Measurements from ENCODE around the gene ZNF492. TPM values are rescaled to one million over a fixed set of nuclear protein-coding genes. Genes with fewer than 3 reads are reported as not detected.
"Not testable (repeated sequence)": the region's sequence is repeated elsewhere in the genome, so short reads cannot be mapped to it uniquely, and the experiment has no call there.

The ZNF492 gene
- total RNA-seq, 2 donors from 2014 or later: 0.55 to 1.4 TPM

DNA sequence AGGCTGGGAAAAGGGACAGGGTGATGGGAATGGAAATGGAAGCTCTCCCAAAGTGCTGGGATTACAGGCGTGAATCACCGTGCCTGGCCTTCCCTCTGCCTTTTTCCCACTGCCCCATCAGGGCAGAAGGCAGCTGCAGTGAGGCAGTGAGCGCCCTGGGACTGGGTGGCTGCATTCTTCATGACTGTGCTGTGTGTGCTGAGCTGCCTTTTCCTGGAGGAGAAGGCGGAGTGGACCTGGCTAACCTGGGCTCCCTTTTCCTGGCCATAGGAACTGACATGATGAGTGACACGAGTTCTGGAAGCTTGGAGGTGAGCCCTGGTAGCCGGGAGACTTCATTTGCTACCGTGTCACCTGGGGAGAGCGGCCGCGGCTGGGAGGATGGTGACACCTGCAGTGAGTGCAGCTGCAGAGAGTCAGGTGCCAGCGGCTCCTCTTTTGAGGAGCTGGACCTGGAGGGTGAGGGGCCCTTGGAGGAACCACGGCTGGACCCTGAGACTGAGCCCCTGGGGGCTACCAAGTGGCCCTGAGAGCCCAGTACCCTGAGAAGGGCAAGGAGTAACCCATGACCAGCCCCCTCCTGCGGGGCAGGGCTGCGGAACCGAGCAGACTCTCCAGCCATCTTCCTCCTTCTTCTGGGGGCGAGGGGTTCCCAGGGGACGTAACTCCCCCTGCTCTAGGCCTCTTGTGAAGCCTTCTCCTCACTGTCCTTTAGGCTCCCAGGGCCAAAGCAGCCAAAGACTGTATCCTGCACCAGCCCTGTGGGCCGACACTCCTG, 26.3 kb upstream of the ZNF492 start:
- DNase-seq (ENCODE audit: low spot score) (no peak), ATAC-seq (no peak)
- Mint-ChIP-seq H3K9me3 (peaks cover 19% of the 10 kb centered on the region), H3K36me3 (peaks cover 6% of the 10 kb centered on the region), H3K4me3 (no peak overlapping the region), H3K27ac (no peak overlapping the region), H3K4me1 (ENCODE audit: low read depth in 2 of 2) (no peaks in the 10 kb centered on the region), H3K27me3 (no peaks in the 10 kb centered on the region)

DNA sequence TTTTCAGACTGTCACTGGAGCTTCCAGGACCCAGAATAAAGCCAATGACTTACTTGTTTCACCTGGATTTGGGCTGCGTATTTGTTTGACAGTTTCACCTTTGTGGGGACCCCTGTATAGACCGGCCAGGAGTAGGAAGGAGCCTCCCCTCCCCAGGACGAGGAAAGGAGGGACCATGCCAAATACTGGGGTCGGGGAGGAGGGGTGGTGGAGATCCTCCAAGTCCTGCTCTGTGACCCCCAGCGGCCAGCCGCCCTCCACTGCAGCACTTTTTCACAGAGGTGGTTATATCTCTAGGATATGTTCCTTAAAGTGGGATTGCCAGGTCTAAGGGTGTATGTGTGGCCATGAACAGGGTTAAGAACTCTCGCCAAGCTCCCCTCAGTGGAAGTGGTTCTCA, 25.7 kb upstream of the ZNF492 start:
- Mint-ChIP-seq H3K27me3 (no peaks in the 10 kb centered on the region), H3K4me1 (ENCODE audit: low read depth in 2 of 2) (no peaks in the 10 kb centered on the region), H3K4me3 (no peak overlapping the region), H3K9me3 (peaks cover 19% of the 10 kb centered on the region), H3K27ac (no peak overlapping the region), H3K36me3 (peaks cover 6% of the 10 kb centered on the region)
- no peak for ATAC-seq
- DNase-seq (ENCODE audit: low spot score): no peak

DNA sequence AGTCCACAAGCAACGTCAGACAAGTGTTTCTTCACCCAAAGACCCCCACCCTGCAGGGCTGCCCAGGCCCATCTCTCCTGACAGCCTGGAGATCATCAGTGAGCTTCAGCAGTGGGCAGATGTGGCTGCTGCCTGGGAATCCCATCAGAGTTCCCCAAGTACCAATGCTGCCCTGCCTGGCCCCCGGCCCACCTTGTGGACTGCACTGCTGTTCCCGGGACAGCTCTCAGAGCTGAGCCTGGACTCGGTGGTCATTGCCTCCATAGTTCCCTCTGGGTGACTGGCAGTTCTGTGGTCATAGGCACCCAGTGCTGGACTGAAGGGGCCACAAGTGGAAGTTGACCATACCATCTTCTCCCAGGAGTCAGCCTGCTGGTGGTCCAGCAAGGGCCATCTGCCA, 24.5 kb upstream of the ZNF492 start:
- H3K4me1 Mint-ChIP-seq (ENCODE audit: low read depth in 2 of 2): no peaks in the 10 kb centered on the region
- peaks cover 6% of the 10 kb centered on the region for H3K36me3 Mint-ChIP-seq
- ATAC-seq (peak in 1 of 2 donors; percentile 7), DNase-seq (ENCODE audit: low spot score) (no peak)
- H3K27ac Mint-ChIP-seq: no peak overlapping the region
- H3K4me3 Mint-ChIP-seq: no peak overlapping the region
- no peaks in the 10 kb centered on the region for H3K27me3 Mint-ChIP-seq
- peaks cover 24% of the 10 kb centered on the region for H3K9me3 Mint-ChIP-seq

DNA sequence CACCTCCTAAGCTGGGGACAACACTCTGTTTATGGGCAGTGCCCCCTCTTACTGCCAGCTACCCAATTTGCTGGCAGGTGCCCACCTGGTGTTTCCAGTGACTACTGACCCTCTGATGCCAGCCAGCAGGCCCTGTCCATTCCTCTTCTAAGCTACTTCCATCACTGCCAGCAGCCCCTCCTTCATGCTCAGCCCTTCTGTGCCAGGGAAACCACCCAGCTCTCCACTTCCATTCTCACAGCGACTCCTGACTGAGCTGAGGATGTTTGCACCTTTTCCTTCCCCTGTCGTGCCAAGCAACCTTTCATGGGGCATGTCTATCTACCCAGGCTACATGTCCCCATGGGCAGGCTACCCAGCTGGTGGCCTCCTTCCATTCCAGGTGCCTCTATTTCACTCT, 24.0 kb upstream of the ZNF492 start:
- ATAC-seq (no peak), DNase-seq (ENCODE audit: low spot score) (no peak)
- H3K27ac Mint-ChIP-seq: no peak overlapping the region
- H3K4me1 Mint-ChIP-seq (ENCODE audit: low read depth in 2 of 2): no peaks in the 10 kb centered on the region
- H3K27me3 Mint-ChIP-seq: no peaks in the 10 kb centered on the region
- H3K4me3 Mint-ChIP-seq: no peak overlapping the region
- peaks cover 6% of the 10 kb centered on the region for H3K36me3 Mint-ChIP-seq
- H3K9me3 Mint-ChIP-seq: peaks cover 25% of the 10 kb centered on the region

DNA sequence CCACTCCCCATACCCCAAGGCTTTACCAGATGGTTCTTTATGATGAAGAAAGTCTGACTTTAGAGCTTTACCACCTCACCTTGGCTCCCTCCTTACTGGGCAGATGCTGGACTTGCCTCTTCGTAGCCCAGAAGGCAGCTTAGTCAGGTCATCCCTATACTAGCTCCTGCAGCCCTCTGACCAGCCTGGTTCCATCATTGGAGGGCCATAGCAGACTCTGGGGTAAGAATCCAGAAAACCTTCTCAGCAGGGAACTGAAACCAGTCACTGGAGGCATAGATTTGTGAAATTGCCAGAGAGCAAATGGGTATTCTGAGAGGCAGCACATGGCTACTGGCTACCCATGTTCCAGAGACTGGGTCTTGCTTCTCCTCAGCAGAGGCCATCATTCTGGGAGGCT, 21.8 kb upstream of the ZNF492 start:
- H3K27ac Mint-ChIP-seq: no peak overlapping the region
- H3K4me3 Mint-ChIP-seq: no peak overlapping the region
- DNase-seq (ENCODE audit: low spot score) (no peak), ATAC-seq (no peak)
- no peaks in the 10 kb centered on the region for H3K36me3 Mint-ChIP-seq
- H3K9me3 Mint-ChIP-seq: peaks cover 23% of the 10 kb centered on the region
- no peaks in the 10 kb centered on the region for H3K4me1 Mint-ChIP-seq (ENCODE audit: low read depth in 2 of 2)
- H3K27me3 Mint-ChIP-seq: no peaks in the 10 kb centered on the region

DNA sequence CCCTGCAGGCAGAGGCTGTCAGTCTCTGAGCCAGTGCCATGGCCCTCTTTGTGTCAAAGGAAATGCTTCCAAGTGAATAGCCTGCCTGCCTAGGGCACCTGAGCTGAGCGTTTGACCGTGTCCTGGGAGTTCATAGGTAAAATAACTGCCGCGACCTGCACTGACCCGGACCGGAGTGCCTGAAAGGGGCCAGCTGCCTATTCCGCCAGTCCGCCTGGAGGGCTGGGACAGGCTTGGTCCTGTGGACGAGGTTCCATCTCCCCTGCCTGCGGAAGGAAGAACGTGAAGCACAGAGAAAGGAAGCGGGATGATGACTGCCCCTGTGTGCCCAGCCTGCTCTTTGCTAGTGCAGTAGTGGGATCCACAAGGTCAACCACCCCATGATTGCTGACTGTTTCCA, 17.5 kb upstream of the ZNF492 start:
- ATAC-seq (no peak), DNase-seq (ENCODE audit: low spot score) (no peak)
- Mint-ChIP-seq H3K27ac (no peak overlapping the region), H3K4me1 (ENCODE audit: low read depth in 2 of 2) (no peaks in the 10 kb centered on the region), H3K4me3 (no peak overlapping the region), H3K27me3 (no peaks in the 10 kb centered on the region), H3K9me3 (peaks cover 19% of the 10 kb centered on the region), H3K36me3 (peaks cover 4% of the 10 kb centered on the region)

DNA sequence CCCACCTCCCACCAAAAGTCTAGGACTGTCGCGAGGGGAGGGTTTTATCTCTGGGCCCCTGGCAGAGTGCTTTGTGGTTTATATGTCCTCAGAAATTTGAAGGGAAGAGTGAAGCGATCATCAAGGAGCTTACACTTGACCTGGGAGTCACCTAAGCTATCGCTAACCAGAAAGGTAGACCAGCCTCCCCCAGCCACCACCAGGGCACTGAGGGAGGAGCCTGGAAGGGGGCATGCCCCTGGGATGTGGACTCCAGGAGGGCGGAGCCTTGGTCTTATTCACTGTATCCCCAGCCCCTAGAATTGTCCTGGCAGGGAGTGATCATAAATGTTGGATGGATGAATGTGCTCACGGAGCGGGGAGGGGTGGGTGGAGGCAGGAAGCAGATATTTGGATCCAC, 16.9 kb upstream of the ZNF492 start:
- H3K36me3 Mint-ChIP-seq; H3K27ac Mint-ChIP-seq; H3K4me1 Mint-ChIP-seq (ENCODE audit: low read depth in 2 of 2); ATAC-seq; H3K4me3 Mint-ChIP-seq; H3K27me3 Mint-ChIP-seq; DNase-seq (ENCODE audit: low spot score): not testable (repeated sequence)
- peaks cover 16% of the 10 kb centered on the region for H3K9me3 Mint-ChIP-seq

DNA sequence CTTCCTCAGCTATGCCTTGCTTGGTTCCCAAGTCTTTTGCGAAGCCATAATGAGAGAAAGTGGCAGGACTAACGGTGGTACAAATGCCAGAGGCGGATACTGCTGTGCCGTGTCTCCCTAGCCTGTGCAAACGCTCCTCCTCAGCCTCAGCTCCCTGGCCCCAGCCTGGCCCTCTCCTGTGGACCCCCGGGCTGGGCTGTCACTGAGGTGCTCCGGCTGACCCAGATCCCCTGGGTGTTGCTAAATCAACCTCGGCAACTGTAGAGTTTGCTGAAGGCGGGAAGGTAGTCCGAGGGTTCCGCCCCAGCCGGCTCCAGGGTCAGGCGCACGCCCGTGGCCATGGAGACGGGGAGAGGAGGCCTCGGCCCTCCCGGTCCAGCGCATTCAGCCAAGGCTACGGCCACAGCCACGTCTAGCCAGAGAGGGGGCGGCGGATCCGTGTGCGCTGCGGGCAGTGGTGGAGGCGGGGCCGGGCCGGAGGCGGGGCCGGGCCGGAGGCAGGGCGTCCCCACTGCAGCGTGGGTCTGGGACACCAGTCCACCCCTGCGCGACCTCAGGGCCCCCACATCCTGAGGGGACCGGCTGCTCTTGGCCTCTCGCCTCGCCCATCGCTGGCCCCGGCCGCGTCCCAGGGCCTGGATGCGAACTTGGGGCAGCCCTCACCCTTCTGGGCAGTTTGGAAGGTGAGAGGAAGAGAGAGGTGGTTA, 16.4 kb upstream of the ZNF492 start:
- peaks cover 4% of the 10 kb centered on the region for H3K36me3 Mint-ChIP-seq
- H3K27me3 Mint-ChIP-seq: no peaks in the 10 kb centered on the region
- no peaks in the 10 kb centered on the region for H3K4me1 Mint-ChIP-seq (ENCODE audit: low read depth in 2 of 2)
- no peak overlapping the region for H3K27ac Mint-ChIP-seq
- ATAC-seq: peak; percentile 27 to 36
- DNase-seq (ENCODE audit: low spot score): no peak
- no peak overlapping the region for H3K4me3 Mint-ChIP-seq
- H3K9me3 Mint-ChIP-seq: peaks cover 16% of the 10 kb centered on the region

DNA sequence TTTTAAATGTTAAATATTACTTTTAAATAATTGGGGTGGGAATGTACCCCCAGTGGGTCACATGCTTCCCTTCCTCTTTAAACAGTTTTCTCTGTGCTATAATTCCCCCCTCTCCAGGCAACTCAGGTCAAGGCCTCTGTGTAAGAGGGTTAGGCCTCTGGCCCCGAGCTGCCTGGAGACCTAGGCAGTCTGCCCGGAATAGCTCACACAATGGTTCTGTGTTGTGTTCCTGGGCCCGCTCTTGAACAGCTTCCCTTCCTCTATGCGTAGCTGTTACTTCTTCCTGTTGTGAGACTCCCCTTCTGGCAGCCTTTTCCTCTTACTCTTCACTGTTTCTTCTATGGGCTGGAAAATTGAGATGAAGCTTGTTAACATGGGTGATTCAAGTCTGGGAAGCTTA, 14.8 kb upstream of the ZNF492 start:
- H3K27ac Mint-ChIP-seq: no peak overlapping the region
- no peak overlapping the region for H3K4me3 Mint-ChIP-seq
- peaks cover 4% of the 10 kb centered on the region for H3K36me3 Mint-ChIP-seq
- no peaks in the 10 kb centered on the region for H3K27me3 Mint-ChIP-seq
- DNase-seq (ENCODE audit: low spot score): no peak
- no peaks in the 10 kb centered on the region for H3K4me1 Mint-ChIP-seq (ENCODE audit: low read depth in 2 of 2)
- no peak for ATAC-seq
- peaks cover 11% of the 10 kb centered on the region for H3K9me3 Mint-ChIP-seq

DNA sequence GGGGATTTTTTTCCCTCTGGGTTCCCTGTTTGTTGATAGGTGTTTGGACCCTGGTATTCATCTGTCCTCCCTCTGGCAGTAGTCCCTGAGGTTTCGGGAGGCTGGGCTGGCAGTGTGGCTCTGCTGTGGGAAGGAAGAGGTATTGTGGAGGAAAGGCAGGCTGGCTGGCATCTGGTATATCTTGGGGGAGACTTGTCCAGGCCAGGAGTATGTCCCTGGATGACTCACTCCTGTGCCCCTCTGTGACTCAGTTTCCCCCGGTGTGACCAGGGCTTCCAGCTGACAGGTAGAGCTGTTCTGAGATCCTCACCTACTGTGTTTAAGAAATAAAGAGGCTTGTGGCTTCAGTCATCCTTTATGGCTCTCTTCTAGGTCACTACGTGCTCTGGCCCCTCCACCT, 14.2 kb upstream of the ZNF492 start:
- no peak overlapping the region for H3K27ac Mint-ChIP-seq
- DNase-seq (ENCODE audit: low spot score) (no peak), ATAC-seq (no peak)
- H3K36me3 Mint-ChIP-seq: peaks cover 4% of the 10 kb centered on the region
- peaks cover 11% of the 10 kb centered on the region for H3K9me3 Mint-ChIP-seq
- no peaks in the 10 kb centered on the region for H3K27me3 Mint-ChIP-seq
- H3K4me3 Mint-ChIP-seq: no peak overlapping the region
- H3K4me1 Mint-ChIP-seq (ENCODE audit: low read depth in 2 of 2): no peaks in the 10 kb centered on the region

DNA sequence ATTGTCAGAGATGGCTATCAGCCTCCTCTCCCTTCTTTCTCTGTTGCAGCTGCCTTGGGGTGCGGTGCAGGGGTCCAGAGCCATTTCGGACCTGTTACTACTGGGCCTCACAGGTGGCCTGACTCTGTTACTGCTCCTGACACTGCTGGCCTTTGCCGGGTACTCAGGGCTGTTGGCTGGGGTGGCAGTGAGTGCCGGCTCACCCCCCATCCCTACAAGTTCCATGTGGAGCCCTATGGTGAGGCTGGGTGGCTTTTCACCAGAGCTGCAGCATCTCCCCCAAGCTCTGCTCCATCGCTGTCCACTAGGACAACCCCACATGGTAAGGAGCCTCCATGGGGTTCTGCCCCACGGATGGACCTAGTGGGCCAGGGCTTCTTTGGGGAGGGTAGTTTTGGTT, 13.7 kb upstream of the ZNF492 start:
- Mint-ChIP-seq H3K27me3 (no peaks in the 10 kb centered on the region), H3K4me3 (no peak overlapping the region), H3K9me3 (peaks cover 8% of the 10 kb centered on the region), H3K4me1 (ENCODE audit: low read depth in 2 of 2) (no peaks in the 10 kb centered on the region), H3K27ac (no peak overlapping the region), H3K36me3 (peaks cover 4% of the 10 kb centered on the region)
- no peak for ATAC-seq
- no peak for DNase-seq (ENCODE audit: low spot score)

DNA sequence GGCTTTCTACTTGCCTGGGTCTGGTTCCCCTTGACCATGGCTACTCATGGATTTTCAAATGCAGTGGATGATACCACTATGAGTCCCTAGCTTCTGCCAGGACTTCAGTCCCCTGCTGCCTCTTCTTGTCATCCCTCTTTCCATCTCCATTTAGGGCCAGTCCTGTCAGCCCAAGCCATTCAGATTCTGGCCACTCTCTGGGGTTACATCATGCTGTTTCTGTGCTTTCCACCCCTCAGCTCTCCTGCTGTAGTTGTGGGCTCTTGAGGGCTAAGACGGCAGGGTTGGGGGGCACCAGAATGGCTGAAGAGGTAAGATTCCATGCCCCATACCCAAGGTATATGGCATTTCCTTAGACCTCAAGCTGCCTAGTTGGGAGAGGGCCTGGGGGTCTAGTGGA, 13.2 kb upstream of the ZNF492 start:
- Mint-ChIP-seq H3K4me3 (no peak overlapping the region), H3K4me1 (ENCODE audit: low read depth in 2 of 2) (no peaks in the 10 kb centered on the region), H3K9me3 (peaks cover 8% of the 10 kb centered on the region), H3K27ac (no peak overlapping the region), H3K36me3 (peaks cover 4% of the 10 kb centered on the region), H3K27me3 (no peaks in the 10 kb centered on the region)
- ATAC-seq (no peak), DNase-seq (ENCODE audit: low spot score) (no peak)

DNA sequence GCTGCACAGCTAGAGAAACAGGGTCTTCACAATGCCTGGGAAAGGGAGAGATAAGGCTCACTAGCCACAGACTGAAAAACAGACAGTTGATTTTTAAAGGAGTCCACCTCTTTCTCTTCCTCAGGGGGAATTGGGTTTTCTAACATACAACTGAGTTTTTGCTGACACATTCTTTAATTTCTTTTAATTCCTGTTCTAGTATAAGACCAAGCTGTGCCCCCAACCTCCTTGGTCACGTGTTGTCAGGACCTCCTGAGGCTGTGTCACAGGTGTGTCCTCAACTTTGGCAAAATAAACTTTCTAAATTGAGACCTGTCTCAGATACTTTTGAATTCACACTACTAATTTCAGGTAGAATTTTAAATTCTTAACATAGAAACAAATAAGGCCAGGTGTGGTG, 12.1 kb upstream of the ZNF492 start:
- Mint-ChIP-seq H3K9me3 (peaks cover 8% of the 10 kb centered on the region), H3K36me3 (peaks cover 4% of the 10 kb centered on the region), H3K4me1 (ENCODE audit: low read depth in 2 of 2) (no peaks in the 10 kb centered on the region), H3K4me3 (no peak overlapping the region), H3K27me3 (no peaks in the 10 kb centered on the region), H3K27ac (no peak overlapping the region)
- DNase-seq (ENCODE audit: low spot score) (no peak), ATAC-seq (no peak)

DNA sequence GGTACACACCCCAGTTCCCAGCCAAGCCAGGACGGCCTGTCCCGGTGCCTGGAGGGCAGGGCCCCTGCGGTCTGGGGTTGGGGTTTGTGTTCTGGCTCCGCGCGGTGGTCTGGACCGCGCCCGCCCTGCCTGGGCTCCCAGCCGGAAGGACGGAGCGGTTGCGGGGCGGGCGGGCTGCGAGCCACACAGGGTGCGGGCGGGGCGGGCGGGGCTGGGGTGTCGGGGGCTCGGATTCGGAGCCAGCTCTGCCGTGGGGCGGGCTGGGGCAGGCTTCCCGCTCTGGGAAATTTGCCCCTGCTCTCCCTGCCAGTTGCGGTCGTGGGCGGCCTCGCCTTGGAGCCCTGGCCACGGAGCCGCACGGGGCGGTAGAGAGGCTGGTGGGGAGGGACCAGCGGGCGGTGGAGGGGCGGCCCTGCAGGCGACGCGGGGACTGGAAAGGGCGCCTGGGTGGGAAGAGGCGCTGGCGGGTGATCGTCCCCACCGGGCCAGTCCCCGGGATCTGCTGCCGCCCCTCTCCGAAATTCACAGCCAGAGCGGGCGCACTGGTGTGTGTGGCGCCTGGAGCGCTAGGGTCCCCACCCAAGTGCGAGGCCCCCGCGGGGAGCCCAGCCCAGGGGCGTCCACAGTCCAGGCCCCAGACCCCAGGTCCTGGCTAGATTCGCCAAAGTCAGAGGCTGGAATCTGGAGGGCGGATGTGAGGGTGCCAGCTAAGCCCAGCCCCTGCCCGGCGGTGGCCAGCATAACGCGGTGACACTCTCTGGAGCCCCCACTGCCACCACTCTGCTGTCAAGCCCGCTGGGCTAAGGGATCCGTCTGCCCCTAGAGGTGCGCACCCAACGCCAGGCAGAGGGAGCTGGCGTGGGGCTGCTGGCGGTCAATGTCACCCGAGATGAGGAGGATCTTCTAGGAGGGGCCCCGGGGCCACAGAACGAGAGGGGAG, 11.0 kb upstream of the ZNF492 start:
- H3K27ac Mint-ChIP-seq: no peak overlapping the region
- H3K9me3 Mint-ChIP-seq: peaks cover 8% of the 10 kb centered on the region
- H3K27me3 Mint-ChIP-seq: no peaks in the 10 kb centered on the region
- H3K4me3 Mint-ChIP-seq: no peak overlapping the region
- peaks cover 4% of the 10 kb centered on the region for H3K36me3 Mint-ChIP-seq
- no peaks in the 10 kb centered on the region for H3K4me1 Mint-ChIP-seq (ENCODE audit: low read depth in 2 of 2)
- no peak for DNase-seq (ENCODE audit: low spot score)
- no peak for ATAC-seq
